Stimulated activated naive CD4-positive, alpha-beta T cell treated with Interleukin-2 at 50 U/mL for 16 hours (primary cell): ENCODE data around the gene SP9.
"Not testable (repeated sequence)": the region's sequence is repeated elsewhere in the genome, so short reads cannot be mapped to it uniquely, and the experiment has no call there.

Experiments used
- DNase-seq: peaks from one replicate; lab custom pipeline; 2025; lab: John Stamatoyannopoulos, UW

SP9 gene

DNA sequence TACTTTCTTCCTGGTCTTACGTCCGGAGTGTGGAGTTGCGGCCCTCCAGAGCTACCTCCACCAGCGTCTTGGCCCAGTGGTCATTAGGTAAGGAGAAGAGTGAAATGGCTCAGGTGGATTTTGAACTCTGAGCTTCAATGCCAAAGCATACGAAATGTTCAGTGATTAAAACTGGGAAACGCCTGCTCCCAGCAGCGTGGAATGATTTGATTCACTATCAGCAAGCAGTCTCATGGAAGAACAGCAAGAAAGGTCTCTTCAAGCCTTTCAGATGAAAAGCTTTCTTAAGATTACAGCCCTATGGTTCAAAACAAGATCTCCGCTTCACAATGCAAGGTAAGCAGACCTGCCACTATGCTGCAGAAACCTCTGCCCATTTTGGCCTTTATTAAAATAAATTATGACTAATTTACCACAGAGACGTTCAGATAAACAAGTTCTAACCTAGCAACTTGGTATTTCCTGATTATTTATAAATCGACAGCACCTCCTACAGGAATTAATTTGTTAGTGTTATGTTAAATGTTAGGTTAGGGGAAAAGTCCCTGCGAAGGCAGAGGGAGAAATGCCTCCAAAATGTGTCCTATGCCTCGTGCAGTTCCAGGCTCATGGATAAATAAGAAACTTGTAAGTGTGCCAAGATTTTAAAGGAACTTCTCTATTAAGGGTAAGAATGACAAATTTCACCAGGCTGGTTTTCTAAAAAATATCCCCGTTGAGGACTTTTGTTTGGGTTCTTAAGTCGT, 10.1 kb downstream of the SP9 start:
- no peak for DNase-seq

- no peak for DNase-seq
These were observed 15.3 kb downstream of the SP9 start for GRCh38 chr2:174350018-174350417.

GRCh38 chr2:174350593-174351181, 15.9 kb downstream of the SP9 start:
- DNase-seq = no peak

DNA sequence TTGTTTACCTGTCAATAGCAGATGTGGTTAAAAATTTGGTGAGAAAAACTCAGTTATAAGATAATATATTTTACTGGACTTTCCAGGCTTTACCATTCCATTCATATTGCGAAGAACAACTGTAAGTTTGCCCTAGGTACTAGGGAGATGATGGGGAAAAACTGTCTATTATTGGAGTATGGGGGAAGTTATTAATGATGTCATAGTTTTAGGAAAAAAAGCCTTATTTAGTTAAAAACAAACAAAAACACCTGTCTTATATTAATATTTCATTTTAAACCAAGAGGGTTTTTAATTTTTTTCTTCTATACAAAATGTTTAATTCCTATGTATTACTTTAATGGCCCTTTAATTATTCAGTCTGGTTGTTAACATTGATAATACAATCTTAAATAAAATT, 18.2 kb downstream of the SP9 start:
- no peak for DNase-seq

DNA sequence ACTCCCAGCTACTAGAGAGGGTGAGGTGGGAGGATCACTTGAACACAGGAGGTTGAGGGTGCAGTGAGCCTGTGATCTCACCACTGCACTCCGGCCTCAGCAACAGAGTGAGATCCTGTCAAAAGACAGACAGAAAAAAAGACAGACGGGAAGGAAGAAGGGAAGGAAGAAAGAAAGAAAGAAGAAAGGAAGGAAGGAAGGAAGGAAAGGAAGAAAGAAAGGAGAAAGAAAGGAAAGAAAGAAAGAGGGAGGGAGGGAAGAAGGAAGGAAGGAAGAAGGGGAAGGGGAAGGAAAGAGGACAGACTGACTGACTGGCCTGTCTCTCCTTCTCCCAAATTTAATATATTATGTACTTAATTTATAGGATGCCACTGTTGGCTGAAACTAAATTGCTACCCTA, 21.6 kb downstream of the SP9 start:
- DNase-seq = no peak

DNA sequence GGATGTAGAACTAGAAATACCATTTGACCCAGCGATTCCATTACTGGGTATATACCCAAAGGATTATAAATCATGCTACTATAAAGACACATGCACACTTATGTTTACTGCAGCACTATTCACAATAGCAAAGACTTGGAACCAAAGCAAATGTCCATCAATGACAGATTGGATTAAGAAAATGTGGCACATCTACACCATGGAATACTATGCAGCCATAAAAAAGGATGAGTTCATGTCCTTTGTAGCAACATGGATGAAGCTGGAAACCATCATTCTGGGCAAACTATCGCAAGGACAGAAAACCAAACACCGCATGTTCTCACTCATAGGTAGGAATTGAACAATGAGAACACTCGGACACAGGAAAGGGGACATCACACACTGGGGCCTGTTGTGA, 24.9 kb downstream of the SP9 start:
- DNase-seq = not testable (repeated sequence)

DNA sequence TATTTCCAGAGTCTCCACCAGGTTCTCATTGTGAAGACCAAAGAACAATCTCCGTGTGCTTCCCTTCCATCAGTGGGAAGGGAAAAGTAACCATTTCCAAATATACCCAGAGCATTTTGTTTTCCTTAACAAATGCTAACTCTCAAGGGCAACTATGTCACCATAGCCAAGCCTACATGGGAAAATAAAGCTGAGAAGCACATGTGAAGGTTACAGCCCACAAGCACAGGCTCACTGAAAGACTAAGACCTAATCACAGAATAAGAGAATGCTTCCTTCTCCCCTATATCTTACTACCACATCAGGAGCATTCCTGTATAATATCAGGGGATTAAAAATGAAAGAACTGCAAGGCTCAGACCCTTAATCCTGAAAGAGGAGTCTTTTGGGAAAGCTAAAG, 28.2 kb downstream of the SP9 start:
- DNase-seq = no peak

- not testable (repeated sequence) for DNase-seq
These were observed 28.9 kb downstream of the SP9 start for GRCh38 chr2:174363492-174364225.

- DNase-seq = no peak
These were observed 29.9 kb downstream of the SP9 start for GRCh38 chr2:174364628-174365027.

GRCh38 chr2:174365571-174365970, 30.8 kb downstream of the SP9 start:
- DNase-seq = no peak

- no peak for DNase-seq
These were observed 33.9 kb downstream of the SP9 start for GRCh38 chr2:174368691-174369090.

DNA sequence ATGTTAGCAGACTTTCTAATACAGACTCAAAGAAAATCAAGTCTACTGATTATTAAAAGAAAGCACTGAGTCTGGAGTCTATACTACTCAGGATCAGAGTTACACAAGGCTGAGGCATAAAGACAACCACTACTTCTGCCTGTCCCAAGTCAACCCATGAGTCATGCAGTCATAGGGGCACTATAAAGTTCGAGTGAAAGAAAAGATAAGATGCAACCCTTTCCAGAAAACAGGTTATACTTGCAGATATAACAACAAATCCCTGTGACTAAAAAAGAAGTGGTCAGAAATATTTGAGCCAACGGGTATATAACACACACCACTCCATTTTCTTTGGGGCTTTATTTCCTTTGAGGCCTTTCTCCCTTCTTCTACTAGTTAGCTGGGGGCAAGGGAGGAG, 42.2 kb downstream of the SP9 start:
- no peak for DNase-seq

DNA sequence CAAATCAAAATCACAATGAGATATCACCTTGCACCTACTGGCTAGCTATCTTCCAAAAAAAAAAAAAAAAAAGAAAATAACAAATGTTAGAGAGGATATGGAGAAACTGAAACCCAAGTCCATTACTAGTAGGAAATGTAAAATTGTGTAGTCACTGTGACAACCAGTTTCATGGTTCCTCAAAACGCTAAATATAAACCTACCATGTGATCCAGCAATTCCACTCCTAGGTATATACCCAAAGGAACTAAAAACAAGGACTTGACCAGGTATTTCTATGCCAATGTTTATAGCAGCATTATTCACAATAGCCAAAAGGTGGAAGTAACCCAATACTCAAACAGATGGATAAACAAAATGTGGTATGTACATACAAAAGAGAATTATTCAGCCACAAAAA, 49.0 kb downstream of the SP9 start:
- no peak for DNase-seq

- no peak for DNase-seq
These were observed 50.4 kb downstream of the SP9 start for GRCh38 chr2:174385201-174385600.
